Neural cell (in vitro differentiated cells): ENCODE measurements around the gene MAN2A2. TPM values are rescaled to one million over a fixed set of nuclear protein-coding genes. Genes with fewer than 3 reads are reported as not detected.

ENCODE experiments used
- H2AFZ ChIP-seq: fragments of 200-600, 300-800 bp; sonication (generic), shearing (Covaris generic); 2 replicates; pipeline ENCODE4 v1.6.0; 2014; ENCODE audit warnings: low read depth, mild to moderate bottlenecking, antibody characterized with exemption, low read length, moderate library complexity
- H3F3A ChIP-seq: fragments of 200-600 bp; shearing (Covaris generic); 2 replicates; pipeline ENCODE4 v1.6.1; 2016; ENCODE audit warnings: mild to moderate bottlenecking, moderate library complexity, mixed read lengths, antibody characterized with exemption, low read length; ENCODE audit not compliant: insufficient read depth, poor library complexity, severe bottlenecking
- H3K27ac ChIP-seq: fragments of 200-600, 300-800 bp; sonication (generic), shearing (Covaris generic); 2 replicates; pipeline ENCODE4 v1.5.1; 2014; ENCODE audit warnings: mild to moderate bottlenecking, low read length, moderate library complexity
- H3K27me3 ChIP-seq: fragments of 300-800, 200-600 bp; sonication (generic), shearing (Covaris generic); 2 replicates; pipeline ENCODE4 v1.6.0; 2014; ENCODE audit warnings: mild to moderate bottlenecking, low read depth, low read length, moderate library complexity; ENCODE audit not compliant: insufficient read depth
- H3K36me3 ChIP-seq: fragments of 300-800, 200-600 bp; sonication (generic), shearing (Covaris generic); 2 replicates; pipeline ENCODE4 v1.5.1; 2014; ENCODE audit warnings: mild to moderate bottlenecking, antibody characterized with exemption, low read length, moderate library complexity; ENCODE audit not compliant: insufficient read depth
- H3K4me2 ChIP-seq: fragments of 300-800, 200-600 bp; sonication (generic), shearing (Covaris generic); 2 replicates; pipeline ENCODE4 v1.6.0; 2014; ENCODE audit warnings: mild to moderate bottlenecking, low read length
- H3K4me3 ChIP-seq: fragments of 300-800, 200-600 bp; sonication (generic), shearing (Covaris generic); 2 replicates; pipeline ENCODE4 v1.5.1; 2014; ENCODE audit warnings: mild to moderate bottlenecking, low read length, moderate library complexity
- H3K79me2 ChIP-seq: fragments of 200-600 bp; shearing (Covaris generic); replicated peaks from 2 replicates; pipeline ENCODE4 v1.6.0; 2014; ENCODE audit warnings: mild to moderate bottlenecking, low read length, moderate library complexity; ENCODE audit not compliant: insufficient read depth
- H3K9ac ChIP-seq: fragments of 300-800, 200-600 bp; sonication (generic), shearing (Covaris generic); 2 replicates; pipeline ENCODE4 v1.6.1; 2016; ENCODE audit warnings: mild to moderate bottlenecking, low read length, mixed read lengths
- H3K9me2 ChIP-seq: fragments of 200-600 bp; shearing (Covaris generic); 2 replicates; pipeline ENCODE4 v1.6.1; 2016; ENCODE audit warnings: mild to moderate bottlenecking, low read length, mixed read lengths; ENCODE audit not compliant: insufficient read depth
- H3K9me3 ChIP-seq: fragments of 200-600, 300-800 bp; sonication (generic), shearing (Covaris generic); 2 replicates; pipeline ENCODE4 v1.6.1; 2016; ENCODE audit warnings: mild to moderate bottlenecking, mixed run types, low read length, moderate library complexity, mixed read lengths
- H4K20me1 ChIP-seq: fragments of 200-600 bp; shearing (Covaris generic); 2 replicates; pipeline ENCODE4 v1.6.1; 2016; ENCODE audit warnings: mild to moderate bottlenecking, mixed run types; ENCODE audit not compliant: insufficient read depth
- EP300 ChIP-seq: fragments of 450-650 bp; conservative IDR thresholded peaks from 2 replicates; pipeline ENCODE4 v1.6.1; 2014; ENCODE audit warnings: antibody characterized with exemption, mild to moderate bottlenecking, moderate library complexity; ENCODE audit not compliant: poor library complexity, severe bottlenecking
- EZH2 ChIP-seq: fragments of 200-600, 300-800 bp; shearing (Covaris generic), sonication (generic); IDR thresholded peaks from 2 replicates; pipeline ENCODE4 v1.6.1; 2014; ENCODE audit warnings: antibody characterized with exemption, low read length, borderline replicate concordance, mild to moderate bottlenecking; ENCODE audit not compliant: insufficient read depth, poor library complexity, severe bottlenecking
- MXI1 ChIP-seq: fragments of 450-650 bp; conservative IDR thresholded peaks from 2 replicates; pipeline ENCODE4 v1.6.1; 2014; ENCODE audit warnings: antibody characterized with exemption, mild to moderate bottlenecking; ENCODE audit not compliant: poor library complexity, severe bottlenecking
- POLR2AphosphoS5 ChIP-seq: IDR thresholded peaks from 2 replicates; pipeline ENCODE4 v1.6.1; 2012
- RAD21 ChIP-seq: fragments of 450-650 bp; conservative IDR thresholded peaks from 2 replicates; pipeline ENCODE4 v1.6.1; 2014; ENCODE audit warnings: antibody characterized with exemption, mild to moderate bottlenecking, moderate library complexity
- SMC3 ChIP-seq: fragments of 450-650 bp; conservative IDR thresholded peaks from 2 replicates; pipeline ENCODE4 v1.6.1; 2014; ENCODE audit warnings: antibody characterized with exemption, mild to moderate bottlenecking, moderate library complexity; ENCODE audit not compliant: poor library complexity
- TAF1 ChIP-seq: IDR thresholded peaks from 2 replicates; pipeline ENCODE4 v1.6.1; 2012; ENCODE audit warnings: low read depth
- polyA plus RNA-seq: library from polyadenylated mRNA; depleted of rRNA; stranded (reverse); fragments of >200 nt; gene quantifications from 2 replicates; pipeline ENCODE4 v1.2.3, GENCODE V29; 2014
- TF ChIP-seq, protein P1 (sequence below): fragments of 450-650 bp; IDR thresholded peaks from 2 replicates; pipeline ENCODE4 v1.5.1; 2014; ENCODE audit warnings: antibody characterized with exemption, mild to moderate bottlenecking, moderate library complexity; ENCODE audit not compliant: poor library complexity, severe bottlenecking
- TF ChIP-seq, protein P2 (sequence below): IDR thresholded peaks from 2 replicates; pipeline ENCODE4 v1.6.1; 2012; ENCODE audit warnings: borderline replicate concordance

MAN2A2 gene
- polyA plus RNA-seq, 1 donor from 2014 or later, result 59.8 TPM

DNA sequence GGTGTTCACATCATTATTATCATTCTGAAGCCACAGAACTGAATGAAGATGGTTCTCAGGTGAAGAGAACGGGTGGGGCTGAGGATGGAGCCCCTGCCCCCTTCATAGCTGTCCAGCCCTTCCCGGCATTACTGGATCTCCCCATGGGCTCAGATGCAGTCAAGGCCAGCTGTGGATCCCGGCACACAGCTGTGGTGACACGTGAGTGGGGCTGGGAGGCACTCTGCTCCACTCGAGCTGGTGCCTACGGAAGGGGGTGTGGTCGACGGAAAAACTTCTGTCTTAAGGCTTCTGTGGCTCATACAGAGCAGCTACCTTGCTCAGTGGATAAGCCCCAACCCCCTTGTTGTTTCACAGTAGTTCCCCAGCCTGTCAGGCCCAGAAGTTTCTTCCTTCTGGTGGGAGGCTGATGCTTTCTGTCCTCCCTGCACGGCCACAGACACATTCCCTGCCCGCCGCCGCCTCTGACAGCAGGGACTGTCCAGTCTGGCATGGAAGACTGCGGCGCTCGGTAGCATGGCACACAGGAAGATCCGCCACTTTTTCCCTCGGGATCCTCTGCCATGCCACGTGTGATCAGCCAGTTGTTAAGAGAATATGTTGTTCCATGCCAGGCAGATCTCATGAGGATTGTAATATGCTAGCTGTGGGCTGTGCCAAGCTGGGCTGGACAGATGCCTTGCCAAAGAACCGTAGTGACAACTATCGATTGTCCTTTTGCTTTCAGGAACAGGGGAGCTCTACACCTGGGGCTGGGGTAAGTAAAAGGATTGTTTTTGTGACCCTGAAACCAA, 57.4 kb downstream of the MAN2A2 start:
- TF ChIP-seq RAD21, result no peak
- TF ChIP-seq, protein P1, sequence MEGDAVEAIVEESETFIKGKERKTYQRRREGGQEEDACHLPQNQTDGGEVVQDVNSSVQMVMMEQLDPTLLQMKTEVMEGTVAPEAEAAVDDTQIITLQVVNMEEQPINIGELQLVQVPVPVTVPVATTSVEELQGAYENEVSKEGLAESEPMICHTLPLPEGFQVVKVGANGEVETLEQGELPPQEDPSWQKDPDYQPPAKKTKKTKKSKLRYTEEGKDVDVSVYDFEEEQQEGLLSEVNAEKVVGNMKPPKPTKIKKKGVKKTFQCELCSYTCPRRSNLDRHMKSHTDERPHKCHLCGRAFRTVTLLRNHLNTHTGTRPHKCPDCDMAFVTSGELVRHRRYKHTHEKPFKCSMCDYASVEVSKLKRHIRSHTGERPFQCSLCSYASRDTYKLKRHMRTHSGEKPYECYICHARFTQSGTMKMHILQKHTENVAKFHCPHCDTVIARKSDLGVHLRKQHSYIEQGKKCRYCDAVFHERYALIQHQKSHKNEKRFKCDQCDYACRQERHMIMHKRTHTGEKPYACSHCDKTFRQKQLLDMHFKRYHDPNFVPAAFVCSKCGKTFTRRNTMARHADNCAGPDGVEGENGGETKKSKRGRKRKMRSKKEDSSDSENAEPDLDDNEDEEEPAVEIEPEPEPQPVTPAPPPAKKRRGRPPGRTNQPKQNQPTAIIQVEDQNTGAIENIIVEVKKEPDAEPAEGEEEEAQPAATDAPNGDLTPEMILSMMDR, result no peak
- TF ChIP-seq, protein P2, sequence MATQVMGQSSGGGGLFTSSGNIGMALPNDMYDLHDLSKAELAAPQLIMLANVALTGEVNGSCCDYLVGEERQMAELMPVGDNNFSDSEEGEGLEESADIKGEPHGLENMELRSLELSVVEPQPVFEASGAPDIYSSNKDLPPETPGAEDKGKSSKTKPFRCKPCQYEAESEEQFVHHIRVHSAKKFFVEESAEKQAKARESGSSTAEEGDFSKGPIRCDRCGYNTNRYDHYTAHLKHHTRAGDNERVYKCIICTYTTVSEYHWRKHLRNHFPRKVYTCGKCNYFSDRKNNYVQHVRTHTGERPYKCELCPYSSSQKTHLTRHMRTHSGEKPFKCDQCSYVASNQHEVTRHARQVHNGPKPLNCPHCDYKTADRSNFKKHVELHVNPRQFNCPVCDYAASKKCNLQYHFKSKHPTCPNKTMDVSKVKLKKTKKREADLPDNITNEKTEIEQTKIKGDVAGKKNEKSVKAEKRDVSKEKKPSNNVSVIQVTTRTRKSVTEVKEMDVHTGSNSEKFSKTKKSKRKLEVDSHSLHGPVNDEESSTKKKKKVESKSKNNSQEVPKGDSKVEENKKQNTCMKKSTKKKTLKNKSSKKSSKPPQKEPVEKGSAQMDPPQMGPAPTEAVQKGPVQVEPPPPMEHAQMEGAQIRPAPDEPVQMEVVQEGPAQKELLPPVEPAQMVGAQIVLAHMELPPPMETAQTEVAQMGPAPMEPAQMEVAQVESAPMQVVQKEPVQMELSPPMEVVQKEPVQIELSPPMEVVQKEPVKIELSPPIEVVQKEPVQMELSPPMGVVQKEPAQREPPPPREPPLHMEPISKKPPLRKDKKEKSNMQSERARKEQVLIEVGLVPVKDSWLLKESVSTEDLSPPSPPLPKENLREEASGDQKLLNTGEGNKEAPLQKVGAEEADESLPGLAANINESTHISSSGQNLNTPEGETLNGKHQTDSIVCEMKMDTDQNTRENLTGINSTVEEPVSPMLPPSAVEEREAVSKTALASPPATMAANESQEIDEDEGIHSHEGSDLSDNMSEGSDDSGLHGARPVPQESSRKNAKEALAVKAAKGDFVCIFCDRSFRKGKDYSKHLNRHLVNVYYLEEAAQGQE, result no peak
- no peak for TF ChIP-seq MXI1
- no peak for TF ChIP-seq POLR2AphosphoS5
- TF ChIP-seq SMC3, result no peak
- TF ChIP-seq TAF1, result no peak
- TF ChIP-seq EP300, result no peak
- Histone ChIP-seq H3K36me3 (no peaks in the 10 kb centered on the region), H3K4me3 (no peak overlapping the region), H3K4me2 (no peak overlapping the region), H3F3A (no peaks in the 10 kb centered on the region), H2AFZ (no peak overlapping the region), H3K9me3 (no peaks in the 10 kb centered on the region), H3K9ac (no peak overlapping the region), H3K27ac (no peak overlapping the region), H3K27me3 (peaks cover 15% of the 10 kb centered on the region), H3K9me2 (no peaks in the 10 kb centered on the region), H3K79me2 (no peaks in the 10 kb centered on the region), H4K20me1 (no peaks in the 10 kb centered on the region)

DNA sequence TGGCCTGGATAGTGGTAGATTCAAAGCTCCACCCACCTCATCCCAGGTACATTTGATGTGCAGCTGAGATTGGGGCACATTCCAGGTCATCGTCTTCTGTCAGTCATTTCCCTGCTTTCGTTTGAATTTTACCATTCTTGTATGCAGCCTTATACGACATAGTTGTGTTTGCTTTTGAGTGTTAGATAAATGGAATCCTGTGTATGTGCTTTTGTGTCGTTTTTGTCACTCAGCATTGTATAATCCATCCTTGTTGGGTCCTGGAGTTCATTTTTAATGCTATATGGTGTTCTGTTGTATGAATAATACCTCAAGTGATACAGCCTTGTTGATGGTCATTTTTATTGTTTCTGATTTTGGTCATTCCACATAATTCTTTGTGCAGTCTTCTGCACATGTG, 58.9 kb downstream of the MAN2A2 start:
- Histone ChIP-seq H3K4me3 (no peak overlapping the region), H4K20me1 (no peaks in the 10 kb centered on the region), H3K9me2 (no peaks in the 10 kb centered on the region), H3F3A (no peaks in the 10 kb centered on the region), H3K9ac (no peak overlapping the region), H3K79me2 (no peaks in the 10 kb centered on the region), H3K36me3 (no peaks in the 10 kb centered on the region), H3K9me3 (no peaks in the 10 kb centered on the region), H2AFZ (no peak overlapping the region), H3K4me2 (no peak overlapping the region), H3K27ac (no peak overlapping the region), H3K27me3 (peaks cover 3% of the 10 kb centered on the region)
- TF ChIP-seq EP300, result no peak
- no peak for TF ChIP-seq RAD21
- no peak for TF ChIP-seq MXI1
- TF ChIP-seq, protein P2, result no peak
- TF ChIP-seq SMC3, result no peak
- no peak for TF ChIP-seq TAF1
- TF ChIP-seq, protein P1, result no peak
- no peak for TF ChIP-seq POLR2AphosphoS5
- no peak for TF ChIP-seq EZH2
